Heart left ventricle (tissue), 16 donors: ENCODE measurements around the gene SLC10A4. TPM values are rescaled to one million over a fixed set of nuclear protein-coding genes. Genes with fewer than 3 reads are reported as not detected.

ENCODE experiments used
- ATAC-seq, 4 donors: fragments of 200-7000 bp; cut with Tn5 transposase; one replicate each; pipeline ENCODE4 v1.9.1; 2020 to 2022; ENCODE audit warnings: moderate library complexity in 4 of 4, mild to moderate bottlenecking in 3 of 4, moderate number of reproducible peaks in 1 of 4
- DNase-seq, 5 donors: peaks; one replicate each; pipeline ENCODE4 v3.0.0-alpha.2; 2020
- H3K27ac ChIP-seq, 12 donors: fragments of 200-600 bp; sonication (generic) in 4 of 12; one replicate each; pipeline versions ENCODE4 v1.5.0 to v1.8.0; 2016 to 2022; ENCODE audit warnings: mild to moderate bottlenecking in 2 of 12
- H3K27me3 ChIP-seq, 9 donors: fragments of 200-600 bp; sonication (generic) in 2 of 9; one replicate each; pipeline versions ENCODE4 v1.5.1 to v1.8.0; 2016 to 2022; ENCODE audit warnings: mild to moderate bottlenecking in 3 of 9
- H3K36me3 ChIP-seq, 9 donors: fragments of 200-600 bp; sonication (generic) in 2 of 9; one replicate each; pipeline versions ENCODE4 v1.5.0 to v1.8.0; 2018 to 2022; ENCODE audit warnings: mild to moderate bottlenecking in 2 of 9
- H3K4me1 ChIP-seq, 12 donors: fragments of 200-600 bp; sonication (generic) in 4 of 12; one replicate each; pipeline versions ENCODE4 v1.5.0 to v1.8.0; 2016 to 2022; ENCODE audit warnings: mild to moderate bottlenecking in 3 of 12
- H3K4me3 ChIP-seq, 12 donors: fragments of 200-600 bp; sonication (generic) in 4 of 12; one replicate each; pipeline versions ENCODE4 v1.5.0 to v1.8.0; 2017 to 2022; ENCODE audit warnings: mild to moderate bottlenecking in 9 of 12, moderate library complexity in 4 of 12
- H3K9me3 ChIP-seq, 12 donors: fragments of 200-600 bp; sonication (generic) in 4 of 12; one replicate each; pipeline versions ENCODE4 v1.5.0 to v1.8.0; 2016 to 2022; ENCODE audit warnings: mild to moderate bottlenecking in 1 of 12
- CTCF ChIP-seq, 12 donors: fragments of 200-600 bp; sonication (generic) in 4 of 12; IDR thresholded peaks; one replicate each; pipeline versions ENCODE4 v1.5.0 to v1.8.0; 2018 to 2022; ENCODE audit warnings: antibody characterized with exemption in 12 of 12, mild to moderate bottlenecking in 5 of 12
- POLR2A ChIP-seq, 2 donors: fragments of 450-650 bp; IDR thresholded peaks; one replicate each; pipeline ENCODE4 v1.6.1; 2017; ENCODE audit warnings: antibody characterized with exemption in 2 of 2, mild to moderate bottlenecking in 2 of 2, moderate library complexity in 2 of 2
- WGBS, 4 donors: extraction: QIAGEN DNeasy Blood & Tissue Kit in 2 of 4; methylation state at CpG; one replicate each; pipeline versions ENCODE4 v1.1.5 to v1.1.7; 2013 to 2018; 5-methylcytosine and 5-hydroxymethylcytosine counted together
- intact Hi-C, 10 donors: fragments of 100-400 bp; cut with DNase I; formaldehyde crosslinking; loops; one replicate each; pipeline versions ENCODE4 v1.11.1 to v1.14.2; 2022
- polyA plus RNA-seq, 2 donors: library from polyadenylated mRNA; stranded (reverse); fragments of 200-250 nt; gene quantifications; one replicate each; pipeline ENCODE4 v1.2.3, GENCODE V29; 2013
- total RNA-seq, 9 donors: library from RNA; depleted of rRNA in 2 of 9; stranded (reverse); fragments of >200 nt in 2 of 9; fragmentation: NEBNext Ultra II Directional in 3 of 9; extraction: Animal tissue kit (Norgen Biotek cat#: 25700) in 3 of 9; gene quantifications; one replicate each; pipeline versions ENCODE4 v1.1.0 to v1.2.4, GENCODE V29; 2016 to 2023
- donor health status: ischemic (EF 13 %, LVEDD 7.1; RV severe dilation, severe dysfunction).
- donor health status: healthy with polysubstance abuse.
- donor health status: DM: no; HTN: yes; CAD: no.
- donor health status: DM: no; HTN: no; CAD: no.
- donor health status: ischemic (EF 25% LVEDD 6.9; RV normal size, moderate dysfunction).
- donor health status: ischemic (EF 25% LVEDD 5.7; RV mildly dilated, moderate dysfunction).
- donor health status: healthy.
- donor health status: DM: yes; HTN: yes; CAD: no.
- donor health status: ischemic (EF 35%, LVEDD 5.7; RV mildly dilated, moderate dysfunction).
- donor health status: nonischemic (EF 11% LVEDD 7.7; RV severe dilation, severe dysfunction).
- donor health status: DM: yes; HTN: yes; CAD: no.
- donor health status: PGD.
- donor health status: ischemic (EF 29% LVEDD 5.4; RV normal size, mild dysfunction).
- donor health status: nonischemic (EF 23%, LVEDD 6.1; RV moderate dilation, normal function).

Gene SLC10A4
- total and polyA plus RNA-seq, 11 donors, result 0.15 to 0.45 (median 0.33) TPM; not detected in 4

- intact Hi-C loops, result no loop called here
- Histone ChIP-seq H3K36me3 (no peaks in the 10 kb centered on the region), H3K27me3 (peaks cover 0 to 11% (median 0%) of the 10 kb centered on the region in 9 donors), H3K4me1 (peaks cover 0 to 25% (median 0%) of the 10 kb centered on the region in 12 donors), H3K4me3 (no peak overlapping the region), H3K9me3 (no peaks in the 10 kb centered on the region), H3K27ac (no peak overlapping the region)
- ATAC-seq (no peak), DNase-seq (no peak)
- TF ChIP-seq CTCF (IDR thresholded peaks at IDR 0.05), result no peak
- no peak for TF ChIP-seq POLR2A (IDR thresholded peaks at IDR 0.05)
- WGBS, 4 donors, result 74 to 82% (median 79%) methylated on average over 6 of the region's 6 CpGs
These were observed 7.4 kb upstream of the SLC10A4 start for GRCh38 chr4:48475770-48476169.

GRCh38 chr4:48478273-48478672 is 4.9 kb upstream of the SLC10A4 start:
- ATAC-seq, result peak in 1 of 4 donors; percentile 18
- intact Hi-C loops, result no loop called here
- TF ChIP-seq CTCF (IDR thresholded peaks at IDR 0.05), result no peak
- TF ChIP-seq POLR2A (IDR thresholded peaks at IDR 0.05), result no peak

GRCh38 chr4:48481581-48481980 is 1.6 kb upstream of the SLC10A4 start:
- Histone ChIP-seq H3K27me3 (peaks cover 13 to 65% (median 29%) of the 10 kb centered on the region in 9 donors), H3K27ac (no peak overlapping the region), H3K4me3 (no peak overlapping the region), H3K9me3 (no peaks in the 10 kb centered on the region), H3K36me3 (no peaks in the 10 kb centered on the region), H3K4me1 (peaks cover 0 to 25% (median 4%) of the 10 kb centered on the region in 12 donors)
- TF ChIP-seq CTCF (IDR thresholded peaks at IDR 0.05) (no peak), POLR2A (IDR thresholded peaks at IDR 0.05) (no peak)
- DNase-seq, result no peak
- no peak for ATAC-seq
- intact Hi-C loops, result no loop called here
- WGBS, 4 donors, result 81 to 89% (median 86%) methylated on average over 1 of the region's 1 CpG

More at GRCh38 chr4:48478273-48478672, 4.9 kb upstream of the SLC10A4 start:
- H3K27ac ChIP-seq, result peak overlapping the region in 2 of 12 donors; percentile 12 to 33
- WGBS, 4 donors, result 58 to 69% (median 63%) methylated on average over 2 of the region's 2 CpGs
- DNase-seq, result no peak
- H3K36me3 ChIP-seq, result no peaks in the 10 kb centered on the region
- peaks cover 0 to 25% (median 1%) of the 10 kb centered on the region in 12 donors for H3K4me1 ChIP-seq
- H3K4me3 ChIP-seq, result no peak overlapping the region
- no peaks in the 10 kb centered on the region for H3K9me3 ChIP-seq
- H3K27me3 ChIP-seq, result peaks cover under 1 to 33% (median 9%) of the 10 kb centered on the region in 9 donors

- WGBS, 4 donors, result 6 to 21% (median 10%) methylated on average over 35 to 66 of the region's 66 CpGs
- peak in 1 of 5 donors; percentile 53 for DNase-seq
- intact Hi-C loops, result no loop called here
- Histone ChIP-seq H3K27ac (no peak overlapping the region), H3K4me1 (peaks cover 0 to 12% (median 0%) of the 10 kb centered on the region in 12 donors), H3K36me3 (no peaks in the 10 kb centered on the region), H3K4me3 (peak overlapping the region; percentile 8 to 53 (median 44)), H3K27me3 (peaks cover 13 to 86% (median 42%) of the 10 kb centered on the region in 9 donors), H3K9me3 (no peaks in the 10 kb centered on the region)
- no peak for TF ChIP-seq POLR2A (IDR thresholded peaks at IDR 0.05)
- TF ChIP-seq CTCF (IDR thresholded peaks at IDR 0.05), result no peak
- ATAC-seq, result peak in 2 of 4 donors; percentile 28 to 46
These were observed 792 bp downstream of the SLC10A4 start for GRCh38 chr4:48483777-48484493.
